DMS53 treated with DMSO at 0.1 percent for 48 hours (cell line): Measurements from ENCODE around the gene CALN1.
"Not testable (repeated sequence)": the region's sequence is repeated elsewhere in the genome, so short reads cannot be mapped to it uniquely, and the experiment has no call there.

ENCODE experiments used
- DNase-seq: peaks from one replicate; lab custom pipeline; 2025; ENCODE audit not compliant: unreplicated experiment; lab: John Stamatoyannopoulos, UW

CALN1 gene

DNA sequence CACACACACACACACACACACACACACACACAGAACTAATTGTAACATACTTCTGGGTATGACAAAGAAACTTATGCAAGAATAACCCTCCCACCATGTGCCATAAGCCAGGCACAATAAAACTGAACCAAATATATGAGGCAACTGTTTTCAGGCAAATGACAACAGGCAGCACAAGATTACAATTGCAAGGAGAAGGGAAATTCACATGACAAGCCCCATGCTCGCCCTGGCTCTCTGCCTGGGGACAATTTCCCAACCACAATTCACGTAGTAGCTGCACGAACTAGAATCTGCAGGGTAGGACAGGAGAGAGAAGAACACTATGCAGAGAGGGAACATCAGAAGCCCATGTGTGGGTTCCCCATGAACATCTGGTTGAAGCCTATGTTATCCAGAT lies 143.3 kb downstream of the CALN1 start:
- no peak for DNase-seq

DNA sequence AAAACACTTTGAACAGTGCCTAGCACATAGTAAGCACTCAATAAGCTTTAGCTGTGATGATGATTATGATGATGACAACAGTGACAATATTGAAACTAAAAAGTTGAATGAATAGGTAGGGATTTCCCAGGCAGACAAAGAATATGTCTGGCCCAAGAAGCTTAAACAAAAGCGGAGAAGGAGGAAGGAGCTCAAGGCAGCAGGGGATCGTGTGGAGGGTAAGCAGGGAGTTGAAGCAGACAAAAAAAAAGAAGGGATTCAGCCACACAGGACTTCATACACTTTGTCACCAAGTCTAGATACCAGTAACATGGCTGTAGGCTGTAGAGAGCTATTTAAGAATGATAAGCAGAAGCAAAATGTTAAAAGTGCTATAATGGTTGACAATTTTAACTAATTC lies 144.0 kb downstream of the CALN1 start:
- no peak for DNase-seq

DNA sequence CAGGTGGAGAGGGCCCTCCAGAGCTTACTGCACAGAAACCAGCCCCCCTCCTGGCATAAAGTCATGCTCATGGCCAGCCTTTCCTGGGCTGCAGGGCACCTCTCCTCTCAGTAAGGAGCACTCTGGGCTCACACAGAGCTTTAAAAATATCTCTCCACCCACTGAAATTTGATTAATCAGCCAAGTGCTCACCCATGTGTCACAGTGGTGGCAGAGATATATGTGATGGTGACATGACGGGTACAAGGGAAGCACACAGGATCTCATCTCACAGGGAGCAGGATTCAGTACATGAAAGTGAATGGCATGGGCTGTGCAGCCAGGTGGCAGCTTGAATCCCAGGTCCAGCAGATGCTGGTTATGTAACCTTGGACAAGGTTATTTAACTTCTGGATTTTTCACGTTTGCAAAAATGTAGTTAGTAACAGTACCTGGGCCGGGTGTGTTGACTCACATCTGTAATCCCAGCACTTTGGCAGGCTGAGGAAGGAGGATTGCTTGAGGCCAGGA lies 144.8 kb downstream of the CALN1 start:
- DNase-seq = no peak

DNA sequence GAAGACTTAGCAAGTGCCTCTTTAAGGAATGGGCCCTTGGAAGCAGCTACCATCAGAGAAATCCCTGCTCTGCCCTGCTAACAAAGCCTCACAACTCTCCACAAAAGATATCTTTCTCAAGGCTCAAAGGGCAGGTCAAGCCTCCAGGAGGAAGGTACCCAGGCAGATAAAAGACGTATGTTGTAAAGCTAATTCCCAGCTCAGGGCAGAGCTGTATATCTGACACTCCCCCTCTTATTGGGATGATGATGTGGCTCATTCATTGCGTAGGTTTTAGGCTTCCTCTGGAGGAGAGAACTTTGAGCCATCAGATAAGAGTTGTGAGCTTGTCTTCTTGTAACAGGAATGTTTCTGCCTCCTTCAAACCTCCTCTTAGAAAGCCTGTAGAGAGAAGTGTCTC lies 145.4 kb downstream of the CALN1 start:
- no peak for DNase-seq

DNA sequence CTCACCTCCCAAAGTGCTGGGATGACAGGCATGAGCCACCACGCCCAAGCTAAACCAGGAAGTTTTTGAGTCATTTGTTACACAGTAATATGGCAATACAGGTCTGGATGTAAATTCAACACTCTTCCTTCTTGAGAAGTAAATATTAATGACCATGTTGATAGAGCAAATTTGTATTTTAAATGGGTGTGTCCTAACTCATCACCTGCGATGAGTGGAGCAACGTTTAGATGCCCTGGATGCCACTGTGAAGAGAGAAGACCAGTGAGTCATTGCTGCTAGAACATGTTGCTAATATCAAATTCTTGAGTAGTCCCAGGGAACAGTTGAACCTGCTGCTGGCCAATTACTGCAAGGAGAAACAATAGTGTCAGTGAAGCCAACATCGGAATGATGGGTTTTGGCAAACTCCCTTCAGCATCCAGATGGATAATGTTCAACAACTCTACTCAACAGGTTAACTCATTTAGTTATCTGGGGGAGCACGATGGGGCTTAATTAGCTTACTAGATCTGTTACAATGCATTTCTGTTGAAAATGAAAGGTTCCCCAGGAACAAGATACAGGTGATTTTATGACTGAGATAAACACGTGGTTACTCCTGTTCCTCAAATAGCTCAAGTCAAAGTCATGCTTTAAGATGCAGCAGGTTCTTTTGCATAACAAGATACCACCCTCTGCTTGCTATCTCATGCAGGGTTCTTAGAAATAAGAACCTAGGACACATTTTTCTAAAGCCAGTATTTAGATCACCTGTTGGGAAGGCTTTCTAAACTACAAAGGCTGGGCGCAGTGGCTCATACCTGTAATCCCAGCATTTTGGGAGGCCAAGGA lies 146.8 kb downstream of the CALN1 start:
- no peak for DNase-seq

DNA sequence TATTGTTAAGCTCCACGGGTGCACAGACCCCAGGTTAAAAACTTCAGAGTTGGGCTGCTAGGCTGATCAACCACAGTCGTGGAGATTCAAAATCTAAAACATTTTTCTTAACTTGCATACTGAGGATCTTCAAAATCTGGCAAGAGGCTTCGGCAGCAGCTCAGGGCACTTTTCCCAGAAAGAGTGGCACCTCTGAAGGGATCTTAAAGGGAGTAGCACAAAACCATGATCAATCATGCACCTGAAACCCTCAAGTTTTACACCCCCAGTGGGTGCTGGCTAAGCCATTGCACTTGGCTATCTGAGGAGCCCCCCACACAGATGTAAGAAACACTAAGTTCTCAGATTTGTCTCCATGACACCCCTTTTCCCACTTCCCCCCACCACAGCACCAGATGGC lies 151.7 kb downstream of the CALN1 start:
- no peak for DNase-seq

DNA sequence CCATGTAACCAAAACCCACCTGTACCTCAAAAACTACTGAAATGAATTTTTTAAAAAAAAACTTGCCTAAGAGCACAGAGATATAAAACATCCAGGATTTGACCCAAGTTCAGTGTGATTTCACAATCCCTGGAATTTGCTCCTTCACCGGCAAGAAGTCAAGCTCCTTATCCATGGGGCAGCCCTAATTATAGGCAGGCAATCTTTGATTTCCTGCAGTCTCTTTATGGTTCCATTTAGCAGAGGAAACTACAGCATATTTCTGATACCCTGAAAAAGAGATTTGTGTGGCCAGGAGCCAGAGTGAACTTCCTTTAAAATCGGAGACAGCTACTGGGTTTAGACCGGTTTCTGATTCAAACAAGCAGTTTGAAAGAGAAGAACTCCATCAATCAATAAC lies 154.1 kb downstream of the CALN1 start:
- no peak for DNase-seq

DNA sequence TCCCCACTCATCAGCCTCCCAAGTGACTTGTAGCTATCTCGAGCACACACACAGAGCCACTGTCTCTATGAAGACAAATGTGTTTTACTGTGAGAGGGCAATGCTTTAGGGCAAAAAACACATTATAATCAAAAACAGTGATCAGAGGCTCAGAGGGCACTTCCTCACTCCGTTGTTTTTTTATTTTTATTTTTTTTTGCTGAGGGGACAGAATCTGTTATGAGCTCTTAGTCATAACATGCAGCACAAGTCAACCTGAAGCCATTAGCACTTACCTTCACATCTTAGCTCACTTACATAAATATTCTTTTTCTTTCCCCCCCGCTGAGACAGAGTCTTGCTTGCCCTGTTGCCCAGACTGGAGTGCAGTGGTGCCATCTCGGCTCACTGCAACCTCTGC lies 157.7 kb downstream of the CALN1 start:
- DNase-seq = no peak

DNA sequence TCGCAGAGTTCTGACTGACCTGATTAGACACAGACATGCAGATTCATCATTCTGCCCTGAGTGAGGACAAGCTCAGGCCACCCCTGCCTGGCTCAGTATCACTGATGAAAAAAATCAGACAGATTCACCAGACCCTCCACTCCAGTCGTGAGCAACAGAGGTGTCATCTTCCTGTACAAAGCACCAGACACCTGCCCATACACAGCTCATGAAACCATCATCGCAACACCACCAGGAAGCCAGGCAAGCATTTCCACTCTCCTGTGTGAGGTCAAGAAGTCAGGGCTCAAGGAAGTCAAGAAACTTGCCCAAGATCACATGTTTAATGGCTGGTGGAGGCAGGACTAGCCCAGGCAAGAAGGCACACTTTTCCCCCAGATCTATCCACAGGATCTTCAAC lies 163.0 kb downstream of the CALN1 start:
- no peak for DNase-seq

DNA sequence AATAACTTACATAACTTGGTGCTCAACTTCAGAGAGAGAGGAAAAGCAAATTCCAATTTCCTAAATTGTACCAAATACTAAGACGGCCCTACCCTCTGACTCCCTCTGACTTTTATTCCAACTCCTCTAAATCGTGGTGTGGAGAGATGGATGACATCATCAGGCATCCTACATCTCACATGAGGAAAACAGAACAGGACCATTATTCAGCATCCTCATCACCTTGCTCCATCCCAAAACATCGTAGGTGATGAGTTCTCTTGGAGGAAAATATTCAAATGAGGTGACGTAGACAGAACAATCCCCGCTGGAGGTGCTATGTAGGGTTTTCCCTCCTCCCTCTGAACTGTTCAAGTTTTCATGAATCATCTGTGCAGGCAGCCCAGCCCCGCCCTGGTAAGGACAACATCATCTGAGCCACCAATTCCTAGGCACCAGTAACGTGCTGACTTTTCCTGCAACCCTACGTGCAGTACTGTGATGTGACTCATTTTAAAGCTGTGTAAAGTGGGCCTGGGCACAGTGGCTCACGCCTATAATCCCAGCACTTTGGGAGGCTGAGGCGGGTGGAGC lies 167.2 kb downstream of the CALN1 start:
- no peak for DNase-seq

DNA sequence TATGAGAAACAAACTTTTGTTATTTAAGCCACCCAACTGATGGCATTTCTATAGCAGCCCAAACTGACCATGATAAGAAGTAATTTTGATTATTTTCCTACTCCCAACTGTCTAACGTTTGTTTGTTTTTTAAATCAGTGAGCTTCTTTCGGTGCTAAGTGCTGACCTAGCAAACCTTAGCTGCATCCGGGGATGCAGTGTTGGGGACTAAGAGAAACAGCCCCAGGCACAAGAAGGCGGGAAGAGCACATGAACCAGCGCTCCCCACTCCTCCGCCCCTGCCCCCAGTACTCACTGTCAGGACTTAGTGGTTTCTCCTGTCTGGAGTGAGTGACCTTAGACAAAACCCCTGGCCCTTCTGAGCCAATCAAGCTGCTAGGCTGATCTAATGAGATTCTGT lies 168.8 kb downstream of the CALN1 start:
- no peak for DNase-seq

DNA sequence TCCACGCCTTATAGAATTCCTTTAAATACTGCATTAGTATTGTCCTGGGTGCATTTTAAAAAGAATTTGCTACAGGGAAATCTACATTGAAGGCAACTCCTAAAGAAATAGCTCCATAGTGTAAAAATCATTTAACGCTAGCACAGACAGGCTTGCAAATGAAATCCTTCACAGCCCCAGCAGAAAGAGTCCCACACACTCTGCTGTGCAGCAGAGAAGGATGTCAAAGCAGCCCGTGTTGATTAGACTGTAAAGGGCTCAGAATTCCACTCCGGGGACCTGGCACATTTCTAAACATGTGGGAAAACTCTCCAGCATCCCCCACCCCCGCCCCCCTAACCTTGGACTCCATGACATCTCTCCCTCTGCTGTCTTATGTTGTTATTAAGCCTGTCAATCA lies 176.8 kb downstream of the CALN1 start:
- no peak for DNase-seq

DNA sequence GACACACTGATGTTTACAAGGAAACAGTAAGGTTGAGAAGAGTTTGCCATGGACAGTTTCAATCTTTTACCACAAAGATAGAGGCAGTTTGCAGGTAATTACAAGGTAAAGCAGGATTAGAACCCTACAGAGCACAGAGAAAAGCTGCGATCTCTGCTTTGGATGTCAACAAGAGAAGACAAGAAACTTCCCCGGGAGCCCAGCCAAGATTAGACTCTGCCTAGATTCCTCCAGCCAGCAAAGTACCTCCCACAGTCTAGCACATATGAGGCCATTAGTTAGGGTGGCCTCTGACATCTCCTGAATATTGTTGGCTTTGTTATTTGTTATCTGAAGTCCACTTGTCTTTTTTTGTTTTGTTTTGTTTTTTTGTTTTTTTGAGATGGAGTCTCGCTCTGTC lies 178.1 kb downstream of the CALN1 start:
- no peak for DNase-seq

DNA sequence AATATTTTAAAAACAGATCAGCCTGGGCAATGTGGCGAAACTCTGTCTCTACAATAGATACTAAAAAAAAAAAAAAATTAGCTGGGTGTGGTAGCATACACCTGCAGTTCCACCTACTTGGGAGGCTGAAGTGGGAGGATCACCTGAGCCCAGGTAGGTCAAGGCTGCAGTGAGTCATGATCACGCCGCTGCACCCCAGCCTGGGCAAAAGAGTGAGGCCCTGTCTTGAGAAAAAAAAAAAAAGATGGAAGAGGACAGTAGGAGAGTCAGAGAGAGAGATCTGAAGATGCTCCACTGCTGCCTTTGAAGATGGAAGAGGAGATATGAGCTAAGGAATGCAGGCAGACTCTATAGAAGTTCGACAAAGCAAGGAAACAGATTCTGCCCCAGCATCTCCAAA lies 181.9 kb downstream of the CALN1 start:
- DNase-seq = no peak

DNA sequence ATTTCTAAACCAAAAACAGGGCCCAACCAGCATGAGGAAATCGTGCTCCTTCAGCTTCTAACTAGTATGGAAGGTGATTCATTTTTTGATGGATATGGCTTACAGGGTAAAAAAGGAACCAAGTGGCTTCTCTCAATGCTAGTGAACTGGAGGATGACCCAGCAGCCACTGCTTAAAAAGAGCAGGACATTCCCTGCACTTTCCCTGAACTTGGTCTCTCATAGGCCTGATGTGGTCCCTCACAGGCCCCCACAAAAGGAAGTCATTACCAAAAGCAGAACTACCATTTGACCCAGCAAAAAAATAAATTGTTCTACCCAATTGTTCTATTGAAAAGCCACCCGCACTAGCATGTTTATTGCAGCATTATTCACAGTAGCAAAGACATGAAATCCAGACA lies 188.8 kb downstream of the CALN1 start:
- DNase-seq = no peak

DNA sequence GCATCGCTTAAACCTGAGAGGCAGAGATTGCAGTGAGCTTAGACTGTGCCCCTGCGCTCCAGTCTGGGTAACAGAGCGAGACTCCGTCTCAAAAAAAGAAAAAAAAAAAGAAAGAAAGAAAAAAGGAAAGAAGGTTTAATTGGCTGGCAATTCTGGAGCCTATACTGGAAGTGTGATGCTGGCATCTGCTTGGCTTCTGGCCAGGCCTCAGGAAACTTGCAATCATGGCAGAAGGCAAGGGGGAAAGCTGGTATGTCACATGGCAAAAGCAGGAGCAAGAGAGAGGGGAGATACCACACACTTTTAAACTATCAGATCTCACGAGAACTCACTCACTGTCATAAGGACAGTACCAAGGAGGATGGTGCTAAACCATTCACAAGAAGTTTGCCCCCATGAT lies 190.0 kb downstream of the CALN1 start:
- no peak for DNase-seq

DNA sequence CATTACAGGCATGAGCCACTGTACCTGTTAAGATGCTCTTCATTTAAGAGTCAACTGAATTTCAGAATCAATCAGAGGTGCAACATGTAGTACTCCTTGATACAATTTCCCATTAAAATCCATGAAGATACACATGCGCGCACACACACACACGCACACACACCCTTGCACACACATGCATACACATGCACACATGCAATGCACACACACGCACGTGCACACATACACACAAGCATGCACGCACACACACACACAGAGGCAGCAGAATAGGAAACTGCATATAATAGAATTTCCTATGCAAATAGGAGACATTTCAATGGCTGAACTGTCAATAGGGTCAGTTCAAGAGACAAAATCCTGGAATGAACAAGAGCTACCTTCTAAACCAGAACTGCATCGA lies 192.6 kb downstream of the CALN1 start:
- DNase-seq = no peak

DNA sequence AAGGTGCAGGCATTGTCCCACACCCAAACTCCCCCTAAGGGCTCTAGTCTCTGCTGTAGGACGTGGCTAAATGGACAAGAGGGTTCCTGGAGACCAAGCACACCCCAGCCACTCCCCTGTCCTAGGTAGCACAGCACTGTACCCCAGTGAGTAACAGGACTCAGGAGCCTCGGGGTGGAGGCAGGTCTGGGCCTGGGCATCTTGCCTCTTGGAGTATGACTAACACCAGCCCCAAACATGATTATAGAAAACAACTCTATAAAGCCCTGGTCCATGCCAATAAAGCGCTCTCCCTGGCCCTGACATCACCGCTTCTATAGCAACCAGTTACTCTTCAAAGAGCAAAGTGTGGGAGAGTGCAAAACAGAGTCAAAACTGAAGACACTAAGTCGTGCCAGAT lies 195.0 kb downstream of the CALN1 start:
- DNase-seq = no peak

DNA sequence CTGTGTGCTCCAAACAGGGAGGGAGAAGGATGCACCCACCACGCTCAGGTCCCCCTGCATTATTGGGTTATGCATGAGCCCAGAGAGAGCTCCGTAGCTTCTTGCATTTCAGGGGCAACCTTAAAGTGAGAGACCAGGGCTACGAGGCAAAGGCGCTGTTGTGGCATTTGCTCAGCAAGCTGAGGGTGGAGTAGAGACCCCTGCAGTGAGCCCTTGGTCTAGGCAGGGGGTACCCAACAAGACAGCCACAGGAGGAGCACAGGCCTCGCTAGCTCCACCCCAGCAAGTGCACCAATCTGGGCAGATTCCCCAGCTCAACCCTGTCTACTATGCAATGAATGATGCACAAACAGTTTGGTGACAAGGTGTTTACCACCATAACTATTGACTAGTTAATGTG lies 198.4 kb downstream of the CALN1 start:
- no peak for DNase-seq

DNA sequence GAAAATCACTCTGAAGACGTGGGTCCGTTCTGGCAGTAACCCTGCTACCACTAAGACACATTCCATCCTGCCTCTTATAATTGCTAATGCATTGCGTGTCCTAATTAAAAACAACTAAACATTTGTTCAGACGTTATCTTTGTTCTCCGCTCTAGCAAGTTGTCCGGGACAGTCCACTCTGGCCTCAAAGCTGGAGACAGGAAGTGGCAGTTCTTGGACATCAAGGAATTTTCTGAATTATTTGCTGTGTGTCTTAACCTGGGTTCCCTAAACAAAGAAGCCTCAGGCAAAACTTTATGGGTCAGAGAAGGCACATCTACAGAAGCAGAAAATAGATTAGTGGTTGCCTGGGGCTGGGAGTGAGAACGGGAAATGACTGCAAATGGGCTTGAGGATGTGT lies 199.1 kb downstream of the CALN1 start:
- DNase-seq = no peak

DNA sequence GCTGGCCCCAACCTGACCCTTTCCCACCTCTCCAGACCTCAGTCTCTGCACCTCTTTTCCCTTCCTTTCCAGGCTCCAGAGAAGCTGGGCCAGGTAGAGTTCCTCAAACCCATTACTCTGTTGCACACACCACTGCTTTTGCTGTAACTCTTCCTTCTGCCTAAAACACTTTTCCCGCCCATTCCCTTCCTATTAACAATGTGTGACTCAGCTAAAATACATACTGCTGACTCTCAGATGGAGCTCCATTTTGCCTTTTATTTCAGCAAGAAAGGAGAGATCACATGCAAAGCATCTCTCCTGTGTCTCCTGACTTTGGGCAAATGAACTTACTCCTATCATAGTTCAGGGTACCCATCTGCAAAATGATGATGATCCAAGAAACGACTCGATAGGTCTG lies 201.0 kb downstream of the CALN1 start:
- no peak for DNase-seq

DNA sequence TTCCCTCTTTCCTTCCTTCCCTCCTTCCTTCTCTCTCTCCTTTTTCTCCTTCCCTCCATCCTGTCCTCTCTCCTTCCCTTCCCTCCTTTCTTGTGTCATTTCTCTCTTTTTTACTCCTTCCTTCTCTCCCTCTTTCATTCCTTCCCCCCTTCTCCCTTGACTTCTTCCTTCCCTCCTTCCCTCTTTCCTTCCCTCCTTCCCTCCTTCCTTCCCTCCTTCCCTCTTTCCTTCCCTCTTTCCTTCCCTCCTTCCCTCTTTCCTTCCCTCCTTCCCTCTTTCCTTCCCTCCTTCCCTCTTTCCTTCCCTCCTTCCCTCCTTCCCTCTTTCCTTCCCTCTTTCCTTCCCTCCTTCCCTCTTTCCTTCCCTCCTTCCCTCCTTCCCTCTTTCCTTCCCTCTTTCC lies 203.1 kb downstream of the CALN1 start:
- not testable (repeated sequence) for DNase-seq

DNA sequence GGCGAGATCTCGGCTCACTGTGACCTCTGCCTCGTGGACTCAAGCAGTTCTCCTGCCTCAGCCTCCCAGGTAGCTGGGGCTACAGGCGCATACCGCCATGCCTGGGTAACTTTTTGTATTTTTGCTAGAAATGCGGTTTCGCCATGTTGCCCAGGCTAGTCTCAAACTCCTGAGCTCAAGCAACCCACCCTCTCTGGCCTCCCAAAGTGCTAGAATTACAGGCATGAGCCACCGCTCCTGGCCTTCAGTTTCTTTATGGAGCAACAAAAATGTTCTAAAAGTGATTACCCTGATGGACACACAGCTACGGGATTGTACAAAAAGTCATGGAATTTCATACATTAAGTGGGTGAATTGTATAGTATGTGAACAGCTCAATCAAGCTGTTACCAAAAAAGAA lies 216.0 kb downstream of the CALN1 start:
- no peak for DNase-seq
